Measurements from ENCODE around the gene POLD1.

Gene POLD1

GRCh38 chr19:50417111-50418081, 33.2 kb downstream of the POLD1 start:
- no peak overlapping the region for H3K4me3 ChIP-seq (ENCODE audit: low read depth in 1 of 2, low read length in 2 of 2)
- peaks cover 0 to 4% of the 10 kb centered on the region in 2 donors for H3K4me1 ChIP-seq (ENCODE audit: control insufficient read depth in 1 of 2, insufficient read depth in 2 of 2, low read length in 2 of 2)
- no peak overlapping the region for H3K27ac ChIP-seq (ENCODE audit: low read depth, low read length)
- no peaks in the 10 kb centered on the region for H3K36me3 ChIP-seq (ENCODE audit: control insufficient read depth in 1 of 2, insufficient read depth in 2 of 2, low read length in 2 of 2)
- H3K9ac ChIP-seq (ENCODE audit: low read depth in 1 of 2, low read length in 2 of 2): no peak overlapping the region
- H3K27me3 ChIP-seq (ENCODE audit: control insufficient read depth in 1 of 2, insufficient read depth in 2 of 2, low read length in 2 of 2): peaks cover 17 to 19% of the 10 kb centered on the region in 2 donors
- no peaks in the 10 kb centered on the region for H3K9me3 ChIP-seq (ENCODE audit: control insufficient read depth in 1 of 2, low read length in 2 of 2)

GRCh38 chr19:50418176-50419021, 34.3 kb downstream of the POLD1 start, which contains the start of gene SPIB:
Gene SPIB (plus strand): TSS chr19:50418938. CDS start chr19:50418963, 25 bp downstream.
- Histone ChIP-seq H3K4me1 (ENCODE audit: control insufficient read depth in 1 of 2, insufficient read depth in 2 of 2, low read length in 2 of 2) (peaks cover 0 to 7% of the 10 kb centered on the region in 2 donors), H3K4me3 (ENCODE audit: low read depth in 1 of 2, low read length in 2 of 2) (peak within 1 kb of the TSS in 1 of 2 donors; percentile 5), H3K9me3 (ENCODE audit: control insufficient read depth in 1 of 2, low read length in 2 of 2) (no peaks in the 10 kb centered on the region), H3K27ac (ENCODE audit: low read depth, low read length) (no peak within 1 kb of the TSS), H3K27me3 (ENCODE audit: control insufficient read depth in 1 of 2, insufficient read depth in 2 of 2, low read length in 2 of 2) (peaks cover 17 to 19% of the 10 kb centered on the region in 2 donors), H3K36me3 (ENCODE audit: control insufficient read depth in 1 of 2, insufficient read depth in 2 of 2, low read length in 2 of 2) (no peaks in the 10 kb centered on the region), H3K9ac (ENCODE audit: low read depth in 1 of 2, low read length in 2 of 2) (no peak within 1 kb of the TSS)

GRCh38 chr19:50419022-50419579, 35.0 kb downstream of the POLD1 start:
- Histone ChIP-seq H3K36me3 (ENCODE audit: control insufficient read depth in 1 of 2, insufficient read depth in 2 of 2, low read length in 2 of 2) (no peaks in the 10 kb centered on the region), H3K27ac (ENCODE audit: low read depth, low read length) (no peak overlapping the region), H3K9me3 (ENCODE audit: control insufficient read depth in 1 of 2, low read length in 2 of 2) (no peaks in the 10 kb centered on the region), H3K27me3 (ENCODE audit: control insufficient read depth in 1 of 2, insufficient read depth in 2 of 2, low read length in 2 of 2) (peaks cover 17 to 19% of the 10 kb centered on the region in 2 donors), H3K4me3 (ENCODE audit: low read depth in 1 of 2, low read length in 2 of 2) (peak overlapping the region in 1 of 2 donors; percentile 5), H3K4me1 (ENCODE audit: control insufficient read depth in 1 of 2, insufficient read depth in 2 of 2, low read length in 2 of 2) (peaks cover 0 to 8% of the 10 kb centered on the region in 2 donors), H3K9ac (ENCODE audit: low read depth in 1 of 2, low read length in 2 of 2) (no peak overlapping the region)

- H3K4me3 ChIP-seq (ENCODE audit: low read depth in 1 of 2, low read length in 2 of 2): peak overlapping the region in 1 of 2 donors; percentile 5
- H3K27me3 ChIP-seq (ENCODE audit: control insufficient read depth in 1 of 2, insufficient read depth in 2 of 2, low read length in 2 of 2): peaks cover 17 to 19% of the 10 kb centered on the region in 2 donors
- no peak overlapping the region for H3K27ac ChIP-seq (ENCODE audit: low read depth, low read length)
These were observed 35.5 kb downstream of the POLD1 start for GRCh38 chr19:50419580-50420035.

GRCh38 chr19:50420127-50420526, 36.0 kb downstream of the POLD1 start:
- no peaks in the 10 kb centered on the region for H3K9me3 ChIP-seq (ENCODE audit: control insufficient read depth in 1 of 2, low read length in 2 of 2)
- no peak overlapping the region for H3K4me3 ChIP-seq (ENCODE audit: low read depth in 1 of 2, low read length in 2 of 2)
- no peak overlapping the region for H3K27ac ChIP-seq (ENCODE audit: low read depth, low read length)
- no peak overlapping the region for H3K9ac ChIP-seq (ENCODE audit: low read depth in 1 of 2, low read length in 2 of 2)
- H3K4me1 ChIP-seq (ENCODE audit: control insufficient read depth in 1 of 2, insufficient read depth in 2 of 2, low read length in 2 of 2): peaks cover 0 to 6% of the 10 kb centered on the region in 2 donors
- no peaks in the 10 kb centered on the region for H3K36me3 ChIP-seq (ENCODE audit: control insufficient read depth in 1 of 2, insufficient read depth in 2 of 2, low read length in 2 of 2)
- peaks cover 17 to 19% of the 10 kb centered on the region in 2 donors for H3K27me3 ChIP-seq (ENCODE audit: control insufficient read depth in 1 of 2, insufficient read depth in 2 of 2, low read length in 2 of 2)

More at GRCh38 chr19:50419580-50420035, 35.5 kb downstream of the POLD1 start:
- Histone ChIP-seq H3K4me1 (ENCODE audit: control insufficient read depth in 1 of 2, insufficient read depth in 2 of 2, low read length in 2 of 2) (peaks cover 0 to 8% of the 10 kb centered on the region in 2 donors), H3K9me3 (ENCODE audit: control insufficient read depth in 1 of 2, low read length in 2 of 2) (no peaks in the 10 kb centered on the region), H3K36me3 (ENCODE audit: control insufficient read depth in 1 of 2, insufficient read depth in 2 of 2, low read length in 2 of 2) (no peaks in the 10 kb centered on the region), H3K9ac (ENCODE audit: low read depth in 1 of 2, low read length in 2 of 2) (no peak overlapping the region)

- peaks cover 0 to 4% of the 10 kb centered on the region in 2 donors for H3K4me1 ChIP-seq (ENCODE audit: control insufficient read depth in 1 of 2, insufficient read depth in 2 of 2, low read length in 2 of 2)
- no peak overlapping the region for H3K4me3 ChIP-seq (ENCODE audit: low read depth in 1 of 2, low read length in 2 of 2)
- H3K27ac ChIP-seq (ENCODE audit: low read depth, low read length): no peak overlapping the region
- no peaks in the 10 kb centered on the region for H3K9me3 ChIP-seq (ENCODE audit: control insufficient read depth in 1 of 2, low read length in 2 of 2)
- no peaks in the 10 kb centered on the region for H3K36me3 ChIP-seq (ENCODE audit: control insufficient read depth in 1 of 2, insufficient read depth in 2 of 2, low read length in 2 of 2)
- H3K27me3 ChIP-seq (ENCODE audit: control insufficient read depth in 1 of 2, insufficient read depth in 2 of 2, low read length in 2 of 2): peaks cover 17 to 19% of the 10 kb centered on the region in 2 donors
- no peak overlapping the region for H3K9ac ChIP-seq (ENCODE audit: low read depth in 1 of 2, low read length in 2 of 2)
These were observed 36.7 kb downstream of the POLD1 start for GRCh38 chr19:50420808-50421207.

- Histone ChIP-seq H3K27me3 (ENCODE audit: control insufficient read depth in 1 of 2, insufficient read depth in 2 of 2, low read length in 2 of 2) (peaks cover 17 to 19% of the 10 kb centered on the region in 2 donors), H3K9ac (ENCODE audit: low read depth in 1 of 2, low read length in 2 of 2) (no peak overlapping the region), H3K27ac (ENCODE audit: low read depth, low read length) (no peak overlapping the region), H3K9me3 (ENCODE audit: control insufficient read depth in 1 of 2, low read length in 2 of 2) (no peaks in the 10 kb centered on the region), H3K4me1 (ENCODE audit: control insufficient read depth in 1 of 2, insufficient read depth in 2 of 2, low read length in 2 of 2) (peaks cover 0 to 4% of the 10 kb centered on the region in 2 donors), H3K36me3 (ENCODE audit: control insufficient read depth in 1 of 2, insufficient read depth in 2 of 2, low read length in 2 of 2) (no peaks in the 10 kb centered on the region), H3K4me3 (ENCODE audit: low read depth in 1 of 2, low read length in 2 of 2) (no peak overlapping the region)
These were observed 38.5 kb downstream of the POLD1 start for GRCh38 chr19:50422397-50423278.

- H3K27ac ChIP-seq (ENCODE audit: low read depth, low read length): no peak overlapping the region
- H3K4me3 ChIP-seq (ENCODE audit: low read depth in 1 of 2, low read length in 2 of 2): no peak overlapping the region
- H3K4me1 ChIP-seq (ENCODE audit: control insufficient read depth in 1 of 2, insufficient read depth in 2 of 2, low read length in 2 of 2): peaks cover 4% of the 10 kb centered on the region in 2 donors
- peaks cover 12 to 19% of the 10 kb centered on the region in 2 donors for H3K27me3 ChIP-seq (ENCODE audit: control insufficient read depth in 1 of 2, insufficient read depth in 2 of 2, low read length in 2 of 2)
- H3K9ac ChIP-seq (ENCODE audit: low read depth in 1 of 2, low read length in 2 of 2): no peak overlapping the region
- H3K9me3 ChIP-seq (ENCODE audit: control insufficient read depth in 1 of 2, low read length in 2 of 2): no peaks in the 10 kb centered on the region
- no peaks in the 10 kb centered on the region for H3K36me3 ChIP-seq (ENCODE audit: control insufficient read depth in 1 of 2, insufficient read depth in 2 of 2, low read length in 2 of 2)
These were observed 39.3 kb downstream of the POLD1 start for GRCh38 chr19:50423279-50424113.
